ENCODE measurements around the gene TCTN3. TPM values are rescaled to one million over a fixed set of nuclear protein-coding genes. Genes with fewer than 3 reads are reported as not detected.

Gene TCTN3
- total RNA-seq, 1 experiment from 2014 or later, result 21.8 TPM

GRCh38 chr10:95656291-95657164 is 37.2 kb downstream of the TCTN3 start, which contains the start of gene ALDH18A1:
Gene ALDH18A1, minus strand, starts transcription at chr10:95656711. Its CDS starts 3,334 bp downstream, at chr10:95653377.
- ATAC-seq (peak; percentile 89), DNase-seq (peak; percentile 83)
- no peak within 1 kb of the TSS for H3K27ac ChIP-seq (ENCODE audit: low read length)
- peaks cover 15% of the 10 kb centered on the region for H3K36me3 ChIP-seq (ENCODE audit: low read depth, low read length)
- TSS peak; percentile 32 for BruUV-seq (replicated peaks)
- no peaks in the 10 kb centered on the region for H3K27me3 ChIP-seq (ENCODE audit: low read length)
- no peaks in the 10 kb centered on the region for H3K9me2 ChIP-seq (replicated peaks; ENCODE audit: low read length)
- peak within 1 kb of the TSS; percentile 67 for H2AFZ ChIP-seq (ENCODE audit: low read length)
- TF ChIP-seq EZH2phosphoT487 (IDR thresholded peaks at IDR 0.05; ENCODE audit: borderline replicate concordance, low read length) (no peak), EZH2 (IDR thresholded peaks at IDR 0.05; ENCODE audit: low read length, unreplicated experiment) (no peak), CTCF (conservative IDR thresholded peaks at IDR 0.05; ENCODE audit: low read depth, low read length) (no peak)
- peak within 1 kb of the TSS; percentile 98 for H3K4me3 ChIP-seq (ENCODE audit: low read length)
- POLR2A ChIA-PET (ENCODE audit: unreplicated experiment), result interaction anchor here (0.6 kb wide), 1 partner anchor 81 kb away, joined by 3 read pairs; no protein-coding TSS in a partner anchor
- CTCF ChIA-PET, result no interaction called here
- peaks cover 6% of the 10 kb centered on the region; the same call in 1 of the 2 replicates for H3K4me1 ChIP-seq (ENCODE audit: insufficient read depth, low read length)
- H3F3A ChIP-seq (ENCODE audit: low read length, unreplicated experiment), result no peaks in the 10 kb centered on the region
- no peaks in the 10 kb centered on the region for H4K20me1 ChIP-seq (ENCODE audit: low read length)
- H3K4me2 ChIP-seq (ENCODE audit: low read length), result peak within 1 kb of the TSS; percentile 97
- no peaks in the 10 kb centered on the region for H3K9me3 ChIP-seq (ENCODE audit: low read length)
- intact Hi-C loops (cut with micrococcal nuclease), result no loop called here
- H3K9ac ChIP-seq (ENCODE audit: low read length), result peak within 1 kb of the TSS; percentile 88
- H3K79me2 ChIP-seq (ENCODE audit: low read length), result peaks cover 37% of the 10 kb centered on the region

GRCh38 chr10:95655571-95656290 is 38.0 kb downstream of the TCTN3 start:
- Histone ChIP-seq H3K79me2 (ENCODE audit: low read length) (peaks cover 37% of the 10 kb centered on the region), H3K4me3 (ENCODE audit: low read length) (peak overlapping the region; percentile 98), H3K9ac (ENCODE audit: low read length) (peak overlapping the region; percentile 88), H4K20me1 (ENCODE audit: low read length) (no peaks in the 10 kb centered on the region), H3K9me3 (ENCODE audit: low read length) (no peaks in the 10 kb centered on the region), H3K27me3 (ENCODE audit: low read length) (no peaks in the 10 kb centered on the region), H3K4me2 (ENCODE audit: low read length) (peak overlapping the region; percentile 97), H3F3A (ENCODE audit: low read length, unreplicated experiment) (no peaks in the 10 kb centered on the region), H3K27ac (ENCODE audit: low read length) (no peak overlapping the region), H3K9me2 (replicated peaks; ENCODE audit: low read length) (no peaks in the 10 kb centered on the region), H2AFZ (ENCODE audit: low read length) (peak overlapping the region; percentile 67), H3K4me1 (ENCODE audit: insufficient read depth, low read length) (peaks cover 6% of the 10 kb centered on the region; the same call in 1 of the 2 replicates), H3K36me3 (ENCODE audit: low read depth, low read length) (peaks cover 21% of the 10 kb centered on the region)
- ChIA-PET POLR2A (ENCODE audit: unreplicated experiment) (no interaction called here), CTCF (no interaction called here)
- peak; percentile 12 for ATAC-seq
- intact Hi-C loops (cut with micrococcal nuclease), result no loop called here
- peak; percentile 6 for DNase-seq
- BruUV-seq (replicated peaks), result TSS peak; percentile 32
- no peak for TF ChIP-seq CTCF (conservative IDR thresholded peaks at IDR 0.05; ENCODE audit: low read depth, low read length)
- no peak for TF ChIP-seq EZH2 (IDR thresholded peaks at IDR 0.05; ENCODE audit: low read length, unreplicated experiment)
- TF ChIP-seq EZH2phosphoT487 (IDR thresholded peaks at IDR 0.05; ENCODE audit: borderline replicate concordance, low read length), result no peak
